Measurements from ENCODE around the gene FAM229B. TPM values are rescaled to one million over a fixed set of nuclear protein-coding genes. Genes with fewer than 3 reads are reported as not detected.
A peak's percentile ranks its signal among the peaks of the same experiment; 100 is the strongest.
"Not testable (repeated sequence)": the region's sequence is repeated elsewhere in the genome, so short reads cannot be mapped to it uniquely, and the experiment has no call there.

Gene FAM229B
- total RNA-seq, 2 experiments from 2014 or later = 2.7 to 3.4 TPM

DNA sequence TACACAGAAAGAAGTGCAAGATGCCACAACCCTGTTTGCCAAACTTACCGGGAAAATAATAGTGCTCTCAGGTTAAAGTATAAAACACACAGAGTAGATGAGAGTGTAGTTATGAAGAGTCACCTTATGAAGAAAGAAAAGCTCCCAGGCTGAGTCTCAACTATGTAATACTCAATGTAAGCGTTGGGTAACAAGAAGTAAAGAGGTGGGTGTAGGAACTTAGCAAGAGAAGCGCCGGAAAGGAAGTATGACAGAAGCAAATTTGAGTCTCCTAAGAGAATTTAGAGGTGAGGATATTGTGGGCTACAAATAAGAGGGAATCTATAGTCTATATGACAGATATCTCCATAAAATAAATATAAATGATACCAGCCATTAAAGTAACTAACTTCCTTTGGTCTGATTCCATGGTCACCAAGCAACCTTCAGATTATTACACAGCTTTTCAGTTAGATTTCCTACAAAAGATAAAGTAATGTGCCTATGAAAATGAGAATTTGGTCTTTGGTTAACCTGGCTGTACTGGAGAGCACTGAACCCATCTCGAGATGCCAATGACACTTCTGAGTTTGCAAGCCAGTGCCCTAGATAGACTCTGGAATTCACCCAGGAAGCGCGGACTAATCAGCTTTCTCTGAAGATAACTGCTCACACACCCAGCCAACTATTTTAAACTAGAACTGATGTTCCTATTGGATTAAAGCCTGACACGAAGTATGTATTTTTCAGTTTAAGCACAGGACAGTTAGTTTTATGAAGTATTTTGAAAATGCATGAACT, 1.9 kb upstream of the FAM229B start:
- CTCF ChIA-PET = interaction anchor here (0.7 to 3.3 kb wide), 4 partner anchors 13 to 826 kb away, joined by 3 to 29 read pairs (median 10); a partner anchor contains a TSS
- Mint-ChIP-seq H3K4me1 (peaks cover 8% of the 10 kb centered on the region), H3K4me3 (peak overlapping the region; percentile 38), H3K27ac (no peak overlapping the region), H3K36me3 (ENCODE audit: low read depth) (peaks cover 17% of the 10 kb centered on the region), H3K27me3 (peaks cover 19% of the 10 kb centered on the region), H3K9me3 (no peaks in the 10 kb centered on the region)
- POLR2A ChIA-PET = interaction anchor here (3.8 kb wide), 1 partner anchor 77 kb away, joined by 14 read pairs; no protein-coding TSS in a partner anchor
- DNase-seq = no peak

DNA sequence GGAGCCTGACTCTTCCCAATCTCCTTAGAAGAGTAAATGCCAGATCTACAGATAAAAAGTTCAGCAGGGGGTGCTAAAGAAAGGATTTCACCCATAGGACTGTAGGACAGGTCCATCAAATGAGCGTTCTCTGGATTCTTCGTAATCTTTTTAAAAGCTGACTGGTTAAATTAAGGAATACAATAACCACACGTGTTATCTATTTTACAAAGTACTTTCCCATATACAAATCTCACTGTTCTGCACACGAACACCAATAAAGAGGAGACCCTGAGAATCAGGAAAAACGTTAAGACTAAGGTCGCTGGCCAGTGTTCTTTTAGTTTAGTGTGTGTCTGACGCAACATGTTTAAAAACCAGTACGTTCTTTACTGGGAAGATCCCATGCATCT, 651 bp upstream of the FAM229B start:
- ChIA-PET POLR2A (interaction anchor here (1.1 to 3.8 kb wide), 9 partner anchors 13 to 608 kb away, joined by 3 to 14 read pairs (median 5); partner anchors contain the start of gene TRAF3IP2), CTCF (interaction anchor here (0.6 to 3.3 kb wide), 13 partner anchors 12 to 830 kb away, joined by 3 to 29 read pairs (median 4); partner anchors contain the start of gene TRAF3IP2)
- Mint-ChIP-seq H3K27ac (no peak overlapping the region), H3K27me3 (peaks cover 27% of the 10 kb centered on the region), H3K4me3 (no peak overlapping the region), H3K4me1 (peaks cover 8% of the 10 kb centered on the region), H3K9me3 (no peaks in the 10 kb centered on the region), H3K36me3 (ENCODE audit: low read depth) (peaks cover 15% of the 10 kb centered on the region)
- no peak for DNase-seq

DNA sequence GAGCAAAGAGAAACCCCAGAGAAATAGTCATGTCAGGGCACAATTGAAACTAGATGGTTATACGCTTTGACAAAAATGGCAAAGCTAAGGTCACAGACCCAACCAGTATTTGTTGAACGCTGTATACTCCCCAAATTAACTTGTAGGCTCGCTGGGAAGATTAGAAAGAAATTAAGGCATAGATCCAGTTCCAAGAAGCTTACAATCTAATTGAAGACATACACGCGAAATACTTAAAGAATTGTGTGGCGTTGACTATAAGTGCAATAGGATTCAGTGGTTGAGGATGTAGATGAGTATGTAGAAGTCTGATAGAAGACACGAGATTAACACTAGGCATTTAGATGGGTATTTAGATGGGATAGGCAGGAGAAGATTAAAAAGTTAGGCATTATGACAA, 525 bp downstream of the FAM229B start:
- Mint-ChIP-seq H3K36me3 (ENCODE audit: low read depth) (peaks cover 13% of the 10 kb centered on the region), H3K27me3 (peaks cover 35% of the 10 kb centered on the region), H3K4me3 (no peak overlapping the region), H3K27ac (no peak overlapping the region), H3K4me1 (peaks cover 8% of the 10 kb centered on the region), H3K9me3 (no peaks in the 10 kb centered on the region)
- no peak for DNase-seq
- POLR2A ChIA-PET = interaction anchor here (0.6 to 3.8 kb wide), 9 partner anchors 11 to 609 kb away, joined by 3 to 14 read pairs (median 5); partner anchors contain the start of gene TRAF3IP2
- CTCF ChIA-PET = interaction anchor here (0.9 to 3.3 kb wide), 11 partner anchors 12 to 829 kb away, joined by 3 to 29 read pairs (median 5); a partner anchor contains a TSS

DNA sequence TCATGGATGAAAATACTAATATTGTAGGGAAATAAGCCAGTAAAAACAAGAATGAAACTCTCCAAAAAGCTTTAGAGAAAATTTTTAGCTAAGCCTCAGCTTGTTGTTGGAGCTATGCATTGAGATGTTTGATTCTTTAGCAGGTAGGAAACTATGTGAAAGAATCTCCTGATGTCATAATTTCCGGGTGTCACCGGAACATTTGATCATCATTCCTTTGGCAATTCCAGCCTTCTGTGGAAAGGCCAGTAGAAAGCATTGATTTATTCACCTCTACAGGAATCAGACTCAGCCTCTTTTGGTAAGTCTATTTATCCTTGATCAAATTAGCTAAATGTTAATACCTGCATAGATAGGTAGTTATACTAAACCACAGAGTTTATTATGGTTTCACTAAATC, 9.5 kb downstream of the FAM229B start:
- no peak overlapping the region for H3K4me3 Mint-ChIP-seq
- H3K27me3 Mint-ChIP-seq = peaks cover 21% of the 10 kb centered on the region
- H3K4me1 Mint-ChIP-seq = no peaks in the 10 kb centered on the region
- no peak for DNase-seq
- H3K9me3 Mint-ChIP-seq = no peaks in the 10 kb centered on the region
- H3K36me3 Mint-ChIP-seq (ENCODE audit: low read depth) = no peaks in the 10 kb centered on the region
- ChIA-PET POLR2A (no interaction called here), CTCF (no interaction called here)
- no peak overlapping the region for H3K27ac Mint-ChIP-seq

DNA sequence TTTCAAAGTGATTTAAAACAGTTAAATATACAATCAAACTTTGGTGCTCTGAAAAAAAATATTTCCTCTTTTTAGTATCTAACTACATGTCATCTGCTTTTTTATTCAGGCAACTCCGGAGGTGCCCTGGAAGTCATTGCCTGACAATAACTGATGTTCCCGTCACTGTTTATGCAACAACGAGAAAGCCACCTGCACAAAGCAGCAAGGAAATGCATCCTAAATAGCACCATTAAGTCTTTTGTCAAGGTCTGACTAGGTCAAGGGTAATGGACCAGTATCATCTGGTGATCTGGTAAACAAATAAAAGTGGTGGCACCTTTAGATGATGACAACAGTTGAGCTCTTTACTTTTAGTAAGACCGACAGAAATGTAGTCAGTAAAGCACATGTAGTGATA, 13.2 kb downstream of the FAM229B start:
- peaks cover 22% of the 10 kb centered on the region for H3K27me3 Mint-ChIP-seq
- CTCF ChIA-PET = no interaction called here
- DNase-seq = no peak
- H3K27ac Mint-ChIP-seq = no peak overlapping the region
- no peaks in the 10 kb centered on the region for H3K4me1 Mint-ChIP-seq
- no peaks in the 10 kb centered on the region for H3K36me3 Mint-ChIP-seq (ENCODE audit: low read depth)
- POLR2A ChIA-PET = no interaction called here
- H3K9me3 Mint-ChIP-seq = peaks cover 4% of the 10 kb centered on the region
- no peak overlapping the region for H3K4me3 Mint-ChIP-seq

DNA sequence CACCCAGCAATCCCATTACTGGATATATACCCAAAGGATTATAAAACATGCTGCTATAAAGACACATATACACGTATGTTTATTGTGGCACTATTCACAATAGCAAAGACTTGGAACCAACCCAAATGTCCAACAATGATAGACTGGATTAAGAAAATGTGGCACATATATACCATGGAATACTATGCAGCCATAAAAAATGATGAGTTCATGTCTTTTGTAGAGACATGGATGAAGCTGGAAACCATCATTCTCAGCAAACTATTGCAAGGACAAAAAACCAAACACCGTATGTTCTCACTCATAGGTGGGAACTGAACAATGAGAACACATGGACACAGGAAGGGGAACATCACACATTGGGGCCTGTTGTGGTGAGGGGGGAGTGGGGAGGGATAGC, 18.6 kb downstream of the FAM229B start:
- H3K27me3 Mint-ChIP-seq = peaks cover 35% of the 10 kb centered on the region
- H3K36me3 Mint-ChIP-seq (ENCODE audit: low read depth); POLR2A ChIA-PET; H3K4me3 Mint-ChIP-seq; H3K27ac Mint-ChIP-seq; H3K4me1 Mint-ChIP-seq; H3K9me3 Mint-ChIP-seq; DNase-seq; CTCF ChIA-PET: not testable (repeated sequence)

DNA sequence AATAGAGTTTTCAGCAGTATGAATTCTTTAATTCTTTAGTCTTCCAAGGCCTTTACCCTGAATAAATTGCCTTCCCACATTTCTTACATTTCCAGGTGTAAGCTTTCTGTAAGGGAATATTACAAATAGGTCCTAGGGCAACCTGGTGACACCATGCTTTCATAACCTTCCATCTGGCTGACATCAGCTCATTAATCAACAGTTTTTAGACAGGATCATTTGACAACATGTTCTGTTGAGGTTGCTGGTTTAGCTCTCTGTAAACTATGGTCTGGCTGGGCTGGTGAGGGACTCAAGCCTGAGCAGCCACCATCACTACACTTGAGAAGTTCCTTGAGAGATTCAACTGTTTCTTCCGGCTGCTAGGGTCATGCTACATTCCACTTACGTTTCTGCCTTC, 19.2 kb downstream of the FAM229B start:
- H3K9me3 Mint-ChIP-seq = peaks cover 7% of the 10 kb centered on the region
- ChIA-PET POLR2A (no interaction called here), CTCF (no interaction called here)
- no peaks in the 10 kb centered on the region for H3K36me3 Mint-ChIP-seq (ENCODE audit: low read depth)
- H3K4me1 Mint-ChIP-seq = no peaks in the 10 kb centered on the region
- H3K27me3 Mint-ChIP-seq = peaks cover 35% of the 10 kb centered on the region
- no peak for DNase-seq
- H3K27ac Mint-ChIP-seq = no peak overlapping the region
- H3K4me3 Mint-ChIP-seq = no peak overlapping the region

DNA sequence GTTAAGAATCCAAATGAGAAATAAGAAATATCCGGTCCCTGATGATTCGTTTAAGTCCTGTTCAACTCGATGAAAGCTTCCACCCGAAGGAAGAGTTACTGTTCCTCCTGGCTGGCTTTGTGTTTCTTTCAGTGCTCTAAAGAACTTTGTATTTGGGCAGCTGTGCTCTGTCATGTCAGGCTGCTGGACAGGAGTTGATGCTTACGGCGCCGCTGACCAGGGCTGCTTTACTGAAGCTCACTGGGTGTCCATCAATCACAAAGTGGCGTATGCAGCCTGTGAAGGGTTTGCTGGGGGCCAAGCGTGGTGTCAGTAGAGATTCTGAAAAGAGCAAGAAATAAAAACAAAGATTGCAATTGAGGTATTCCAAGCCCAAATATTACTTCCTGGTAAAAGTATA, 21.9 kb downstream of the FAM229B start:
- ChIA-PET CTCF (no interaction called here), POLR2A (no interaction called here)
- Mint-ChIP-seq H3K9me3 (peaks cover 7% of the 10 kb centered on the region), H3K36me3 (ENCODE audit: low read depth) (no peaks in the 10 kb centered on the region), H3K27me3 (peaks cover 35% of the 10 kb centered on the region), H3K4me1 (no peaks in the 10 kb centered on the region), H3K4me3 (no peak overlapping the region), H3K27ac (no peak overlapping the region)
- no peak for DNase-seq

DNA sequence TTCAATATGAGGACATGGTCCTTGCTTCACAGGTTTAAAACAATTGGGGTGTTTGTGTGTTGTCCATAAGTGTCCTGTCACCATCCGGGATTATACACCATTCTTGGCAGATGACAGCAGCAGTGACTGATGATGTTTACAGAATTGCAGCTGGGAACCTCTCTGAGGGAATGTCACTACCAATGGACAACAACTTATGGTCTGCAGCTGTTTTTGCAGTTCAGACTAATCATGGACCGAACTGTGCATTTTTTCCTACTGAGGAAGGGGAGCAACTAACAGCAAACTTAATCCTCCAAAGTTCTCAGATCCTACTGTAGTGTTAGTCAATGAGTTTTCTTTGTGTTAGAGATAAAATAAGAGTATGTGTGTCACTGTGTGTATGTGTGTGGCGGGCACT, 26.0 kb downstream of the FAM229B start:
- Mint-ChIP-seq H3K36me3 (ENCODE audit: low read depth) (no peaks in the 10 kb centered on the region), H3K4me3 (no peak overlapping the region), H3K4me1 (peaks cover 22% of the 10 kb centered on the region), H3K9me3 (no peaks in the 10 kb centered on the region), H3K27ac (no peak overlapping the region), H3K27me3 (peaks cover 25% of the 10 kb centered on the region)
- CTCF ChIA-PET = no interaction called here
- DNase-seq = no peak
- POLR2A ChIA-PET = no interaction called here

DNA sequence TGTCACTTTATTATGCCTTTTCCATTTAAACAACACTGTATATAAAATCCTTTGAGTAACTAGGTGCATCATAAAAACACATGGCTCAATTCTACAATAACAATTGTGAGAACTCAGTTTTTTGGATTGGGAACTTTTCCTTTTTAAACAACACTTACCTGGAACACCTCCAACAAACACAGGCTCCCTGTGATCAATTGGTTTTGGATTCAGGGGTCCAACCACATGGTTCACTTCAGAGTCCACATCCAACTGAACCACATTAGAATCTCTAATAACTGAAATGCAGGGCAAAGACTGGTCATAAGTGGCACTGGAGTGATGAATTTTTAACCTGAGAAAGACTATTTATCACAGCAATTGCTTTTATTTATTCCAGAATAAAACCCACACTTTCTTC, 26.5 kb downstream of the FAM229B start:
- ChIA-PET POLR2A (no interaction called here), CTCF (no interaction called here)
- no peak for DNase-seq
- Mint-ChIP-seq H3K36me3 (ENCODE audit: low read depth) (no peaks in the 10 kb centered on the region), H3K4me3 (no peak overlapping the region), H3K27ac (no peak overlapping the region), H3K9me3 (no peaks in the 10 kb centered on the region), H3K4me1 (peaks cover 26% of the 10 kb centered on the region), H3K27me3 (peaks cover 24% of the 10 kb centered on the region)

DNA sequence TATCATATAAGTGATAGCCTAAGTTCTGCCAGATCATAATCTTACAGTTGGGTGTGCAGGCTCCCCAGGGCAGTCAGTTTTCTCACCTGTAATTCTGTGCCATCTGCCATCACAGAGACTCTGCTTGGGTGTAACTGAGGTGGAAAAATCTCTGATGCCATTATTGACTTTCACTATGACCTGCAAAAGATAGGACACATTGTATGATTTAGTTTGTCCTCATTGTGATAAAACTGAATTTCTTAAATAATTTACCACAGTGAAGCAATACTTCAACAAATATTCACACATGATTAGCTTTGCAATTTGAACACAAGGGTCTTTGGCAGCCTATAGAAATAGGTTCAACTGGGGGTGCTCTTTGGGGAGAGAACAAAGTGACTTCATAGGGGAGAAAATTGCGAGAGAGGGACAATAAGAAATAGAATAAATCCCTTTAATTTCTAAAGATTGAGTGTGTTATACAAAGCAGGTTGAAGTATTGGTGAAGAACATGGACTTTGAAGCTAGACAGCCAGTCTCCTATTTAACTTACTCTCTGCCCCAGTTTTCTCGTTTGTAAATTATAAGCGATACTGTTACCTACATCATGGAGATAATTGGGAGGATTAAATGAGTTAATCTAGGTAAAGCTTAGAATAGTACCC, 27.3 kb downstream of the FAM229B start:
- ChIA-PET POLR2A (no interaction called here), CTCF (no interaction called here)
- Mint-ChIP-seq H3K36me3 (ENCODE audit: low read depth) (no peaks in the 10 kb centered on the region), H3K27me3 (peaks cover 24% of the 10 kb centered on the region), H3K4me1 (peaks cover 26% of the 10 kb centered on the region), H3K4me3 (no peak overlapping the region), H3K27ac (no peak overlapping the region), H3K9me3 (no peaks in the 10 kb centered on the region)
- no peak for DNase-seq

DNA sequence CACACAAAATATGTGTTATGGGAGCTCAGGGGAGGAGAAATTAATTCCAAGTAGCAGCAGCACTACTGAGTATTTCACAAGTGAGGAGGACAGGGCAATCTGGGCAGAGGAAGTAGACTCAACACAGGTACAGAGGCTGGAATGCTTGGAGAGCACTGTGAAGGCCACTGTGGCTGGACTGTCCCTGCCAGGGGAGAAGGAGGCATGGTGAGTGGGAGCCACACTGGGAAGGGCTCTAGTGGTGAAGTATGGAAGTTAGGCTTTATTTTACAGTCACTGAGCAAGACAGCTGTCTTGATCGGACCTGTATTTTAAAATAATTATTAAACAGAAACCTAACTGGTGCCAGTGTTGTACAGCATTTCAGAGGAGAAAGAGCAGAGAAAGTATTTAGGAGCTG, 28.8 kb downstream of the FAM229B start:
- POLR2A ChIA-PET = interaction anchor here (1.0 kb wide), 1 partner anchor 29 kb away, joined by 5 read pairs; the partner anchor contains the start of genes FAM229B and TUBE1
- no peak for DNase-seq
- H3K4me3 Mint-ChIP-seq = no peak overlapping the region
- H3K9me3 Mint-ChIP-seq = no peaks in the 10 kb centered on the region
- no peaks in the 10 kb centered on the region for H3K36me3 Mint-ChIP-seq (ENCODE audit: low read depth)
- H3K27me3 Mint-ChIP-seq = peaks cover 24% of the 10 kb centered on the region
- CTCF ChIA-PET = no interaction called here
- no peak overlapping the region for H3K27ac Mint-ChIP-seq
- peaks cover 26% of the 10 kb centered on the region for H3K4me1 Mint-ChIP-seq

DNA sequence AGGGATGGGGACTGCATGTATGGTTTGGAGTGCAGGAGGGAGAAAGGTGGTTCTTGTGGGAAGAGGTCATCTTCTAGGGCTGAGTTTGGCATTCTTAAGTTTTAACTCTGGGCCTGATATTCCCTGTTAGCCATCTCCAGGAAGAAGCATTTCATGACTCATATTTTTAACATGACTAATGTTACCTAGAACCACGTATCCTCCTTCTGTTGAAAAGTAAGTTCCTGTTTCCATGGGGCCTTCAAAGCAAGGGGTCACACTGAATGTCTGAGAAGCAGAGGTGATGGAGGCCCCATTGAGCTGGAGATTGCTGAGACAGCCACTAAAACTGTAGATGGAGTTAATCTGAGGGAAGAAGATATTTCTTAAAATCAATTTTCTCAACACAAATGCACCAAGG, 30.2 kb downstream of the FAM229B start:
- Mint-ChIP-seq H3K27ac (peak overlapping the region; percentile 42), H3K9me3 (no peaks in the 10 kb centered on the region), H3K4me3 (peak overlapping the region; percentile 33), H3K4me1 (peaks cover 26% of the 10 kb centered on the region), H3K27me3 (peaks cover 18% of the 10 kb centered on the region), H3K36me3 (ENCODE audit: low read depth) (no peaks in the 10 kb centered on the region)
- CTCF ChIA-PET = interaction anchor here (0.7 kb wide), 1 partner anchor 10 kb away, joined by 3 read pairs; no protein-coding TSS in a partner anchor
- POLR2A ChIA-PET = no interaction called here
- DNase-seq = peak; percentile 21
